IMR-90 (cell line): Measurements from ENCODE around the gene PSMA6. TPM values are rescaled to one million over a fixed set of nuclear protein-coding genes. Genes with fewer than 3 reads are reported as not detected.
"Not testable (repeated sequence)": the region's sequence is repeated elsewhere in the genome, so short reads cannot be mapped to it uniquely, and the experiment has no call there.

ENCODE experiments used
- ATAC-seq: fragments of 200-7000 bp; cut with Tn5 transposase; 2 replicates; pipeline ENCODE4 v1.9.1; 2020; ENCODE audit warnings: low read depth, mild to moderate bottlenecking, moderate library complexity
- BruUV-seq: library from RNA; stranded (reverse); fragments of 400-500 nt; replicated peaks from 2 replicates; lab custom pipeline; 2021; lab: Mats Ljungman, UMichigan
- CTCF ChIA-PET: fragments of 300-600 bp; formaldehyde crosslinking; extraction: SDS; loops from one replicate; lab custom pipeline; 2021; ENCODE audit warnings: antibody characterized with exemption; lab: Yijun Ruan, JAX
- POLR2A ChIA-PET: fragments of 300-600 bp; sonication (Branson Sonifier 250); formaldehyde crosslinking; loops from one replicate; lab custom pipeline; 2022; ENCODE audit warnings: antibody characterized with exemption; ENCODE audit not compliant: unreplicated experiment; lab: Charles Lee
- DNase-seq: peaks from one replicate; pipeline ENCODE4 v3.0.0; 2013
- H2AFZ ChIP-seq: replicated peaks from 2 replicates; pipeline ENCODE3; 2013; ENCODE audit warnings: low read length, mild to moderate bottlenecking; ENCODE audit not compliant: poor library complexity
- H2AK5ac ChIP-seq: 2 replicates; pipeline ENCODE4 v1.6.1; 2013; ENCODE audit warnings: low read depth, low read length, inconsistent platforms
- H2AK9ac ChIP-seq: replicated peaks from 2 replicates; pipeline ENCODE3; 2013; ENCODE audit warnings: mild to moderate bottlenecking, low read depth, low read length, moderate library complexity; ENCODE audit not compliant: poor library complexity
- H2BK120ac ChIP-seq: 2 replicates; pipeline ENCODE4 v1.6.1; 2013; ENCODE audit warnings: low read depth, low read length, inconsistent platforms
- H2BK15ac ChIP-seq: 3 replicates; pipeline ENCODE4 v1.6.1; 2013; ENCODE audit warnings: low read depth, low read length, inconsistent platforms
- H2BK20ac ChIP-seq: 2 replicates; pipeline ENCODE4 v1.6.1; 2013; ENCODE audit warnings: low read depth, mild to moderate bottlenecking, inconsistent platforms, low read length, moderate library complexity
- H2BK5ac ChIP-seq: 2 replicates; pipeline ENCODE4 v1.6.1; 2013; ENCODE audit warnings: mild to moderate bottlenecking, low read depth, low read length, inconsistent platforms; ENCODE audit not compliant: poor library complexity, severe bottlenecking
- H3K14ac ChIP-seq: replicated peaks from 2 replicates; pipeline ENCODE4 v1.6.1; 2013; ENCODE audit warnings: low read depth, low read length, inconsistent platforms
- H3K18ac ChIP-seq: 2 replicates; pipeline ENCODE4 v1.6.1; 2013; ENCODE audit warnings: low read depth, low read length, control low read depth
- H3K23ac ChIP-seq: 2 replicates; pipeline ENCODE4 v1.6.1; 2013; ENCODE audit warnings: low read depth, low read length, inconsistent platforms
- H3K27ac ChIP-seq: 2 replicates; pipeline ENCODE4 v1.5.1; 2013; ENCODE audit warnings: mild to moderate bottlenecking, control low read depth, low read length; ENCODE audit not compliant: insufficient read depth
- H3K27me3 ChIP-seq: 2 replicates; pipeline ENCODE4 v1.6.1; 2013; ENCODE audit warnings: low read length; ENCODE audit not compliant: control insufficient read depth, insufficient read depth
- H3K36me3 ChIP-seq: 2 replicates; pipeline ENCODE4 v1.6.1; 2013; ENCODE audit warnings: low read length, mixed read lengths; ENCODE audit not compliant: control insufficient read depth, insufficient read depth
- H3K4ac ChIP-seq: 2 replicates; pipeline ENCODE4 v1.6.1; 2013; ENCODE audit warnings: low read depth, low read length, inconsistent platforms
- H3K4me1 ChIP-seq: 2 replicates; pipeline ENCODE4 v1.6.1; 2013; ENCODE audit warnings: low read length, mixed read lengths; ENCODE audit not compliant: control insufficient read depth, insufficient read depth
- H3K4me2 ChIP-seq: 2 replicates; pipeline ENCODE4 v1.6.1; 2013; ENCODE audit warnings: low read depth, mild to moderate bottlenecking, control low read depth, low read length, moderate library complexity
- H3K4me3 ChIP-seq: 2 replicates; pipeline ENCODE4 v1.5.1; 2013; ENCODE audit warnings: low read depth, mild to moderate bottlenecking, control low read depth, low read length, moderate library complexity; ENCODE audit not compliant: insufficient read depth
- H3K56ac ChIP-seq: 2 replicates; pipeline ENCODE4 v1.6.1; 2013; ENCODE audit warnings: low read length, inconsistent platforms; ENCODE audit not compliant: insufficient read depth; ENCODE audit errors: extremely low read depth
- H3K79me1 ChIP-seq, 2 experiments: 2 replicates each; pipeline ENCODE4 v1.6.1; 2013; ENCODE audit warnings: low read length in 2 of 2, inconsistent platforms in 1 of 2, low read depth in 1 of 2
- H3K9ac ChIP-seq: 2 replicates; pipeline ENCODE4 v1.6.1; 2013; ENCODE audit warnings: low read depth, low read length, control low read depth
- H3K9me1 ChIP-seq: 2 replicates; pipeline ENCODE4 v1.6.1; 2013; ENCODE audit warnings: low read length, inconsistent platforms; ENCODE audit not compliant: insufficient read depth
- H3K9me3 ChIP-seq: 2 replicates; pipeline ENCODE4 v1.6.1; 2013; ENCODE audit warnings: low read length; ENCODE audit not compliant: control insufficient read depth, insufficient read depth
- H4K20me1 ChIP-seq: 2 replicates; pipeline ENCODE4 v1.6.1; 2013; ENCODE audit warnings: low read length, inconsistent platforms; ENCODE audit not compliant: insufficient read depth
- H4K5ac ChIP-seq: 2 replicates; pipeline ENCODE4 v1.6.1; 2013; ENCODE audit warnings: mild to moderate bottlenecking, low read depth, low read length, control low read depth
- H4K8ac ChIP-seq, 2 experiments: 2 replicates each; pipeline ENCODE4 v1.6.1; 2013; ENCODE audit warnings: low read depth in 2 of 2, low read length in 2 of 2, control low read depth in 1 of 2, inconsistent platforms in 1 of 2
- H4K91ac ChIP-seq: 2 replicates; pipeline ENCODE4 v1.6.1; 2013; ENCODE audit warnings: low read depth, low read length, inconsistent platforms; ENCODE audit not compliant: insufficient read depth
- POLR2A ChIP-seq: IDR thresholded peaks from 2 replicates; pipeline ENCODE4 v1.6.1; 2012; ENCODE audit warnings: mild to moderate bottlenecking, low read depth, low read length
- WGBS, 2 experiments: methylation state at CpG; one replicate each; pipeline versions ENCODE4 v1.1.5 to v1.1.7; 2013; ENCODE audit warnings: missing lambda C conversion rate in 2 of 2; ENCODE audit not compliant: insufficient read length in 1 of 2; ENCODE audit errors: extremely low coverage in 2 of 2; 5-methylcytosine and 5-hydroxymethylcytosine counted together
- dilution Hi-C: fragments of 300-500 bp; cut with HindIII; formaldehyde crosslinking; loops from one replicate; pipeline ENCODE4 v1.14.3; 2018; ENCODE audit warnings: low sequenced_read_pairs; ENCODE audit not compliant: unreplicated experiment
- in situ Hi-C: fragments of 300-500 bp; cut with MboI; formaldehyde crosslinking; loops from 3 replicates; pipeline ENCODE4 v1.14.3; 2019; ENCODE audit warnings: low sequenced_read_pairs, inconsistent platforms, mixed read lengths
- intact Hi-C: fragments of 100-400 bp; cut with micrococcal nuclease; formaldehyde crosslinking; loops from 2 replicates; pipeline ENCODE4 v1.10.0; 2022
- polyA plus RNA-seq, 3 experiments: library from polyadenylated mRNA; depleted of rRNA; stranded (reverse); fragments of >200 nt; gene quantifications; 2 replicates each; pipeline ENCODE4 v1.2.3, GENCODE V29; 2012; ENCODE audit warnings: low replicate concordance in 1 of 3
- total RNA-seq: library from RNA; depleted of rRNA; stranded (reverse); fragments of >200 nt; gene quantifications from 2 replicates; pipeline ENCODE4 v1.2.3, GENCODE V29; 2012

Gene PSMA6
- total and polyA plus RNA-seq, 2 of the 4 experiments (the other 2 are of a cell fraction), result 184 to 530 TPM

DNA sequence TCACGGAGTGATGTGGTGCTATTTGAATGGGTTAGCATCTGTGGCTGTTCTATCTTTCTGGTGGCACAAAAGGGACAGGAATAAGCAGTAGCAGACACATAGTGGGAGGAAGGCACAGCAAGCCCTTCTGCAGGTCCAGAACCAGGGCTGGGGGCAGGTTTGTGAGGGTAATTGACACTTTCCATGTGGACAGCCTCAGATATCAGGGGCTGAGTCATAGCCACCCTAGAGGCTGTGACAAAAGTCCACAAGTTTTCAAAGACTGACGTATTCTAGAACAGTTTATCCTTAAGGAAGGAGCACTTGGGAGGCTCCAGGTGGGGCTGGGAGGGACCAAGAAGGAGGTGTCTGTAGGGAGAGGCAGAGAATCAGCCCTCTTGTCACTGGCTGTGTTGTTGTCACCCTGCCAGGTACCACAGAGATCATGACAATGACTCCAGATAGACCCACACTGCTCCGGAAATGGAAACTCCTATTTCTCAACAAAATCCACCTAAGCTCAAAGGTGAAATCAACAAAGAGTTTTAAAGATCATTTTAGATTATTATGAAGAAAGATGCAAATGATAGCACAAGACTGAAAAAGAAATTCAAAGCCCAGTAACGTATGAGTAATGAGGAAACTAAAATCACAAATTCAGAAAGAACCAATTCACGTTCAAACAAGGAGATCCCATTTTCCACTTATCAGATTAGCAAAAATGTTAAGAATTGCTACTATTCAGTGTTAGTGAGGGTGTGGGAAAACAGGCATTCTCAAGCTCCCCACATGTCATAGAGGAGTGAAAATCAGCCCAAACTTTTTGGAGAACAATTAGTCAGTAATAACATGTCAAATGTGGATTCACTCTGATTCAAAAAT, 64.0 kb downstream of the PSMA6 start (continued):
- no peak for TF ChIP-seq POLR2A

GRCh38 chr14:35359655-35360054, 67.5 kb downstream of the PSMA6 start:
- H4K91ac ChIP-seq, H3K79me1 ChIP-seq, H3K9ac ChIP-seq, H4K20me1 ChIP-seq, H2AK5ac ChIP-seq, H3K56ac ChIP-seq, H3K36me3 ChIP-seq, POLR2A ChIA-PET, H2AFZ ChIP-seq, H2BK20ac ChIP-seq, H2BK5ac ChIP-seq, H2AK9ac ChIP-seq, ATAC-seq, H3K4me3 ChIP-seq, H3K27me3 ChIP-seq, DNase-seq, H2BK120ac ChIP-seq, CTCF ChIA-PET, H3K14ac ChIP-seq, intact Hi-C loops, dilution Hi-C loops, H4K5ac ChIP-seq, H4K8ac ChIP-seq, in situ Hi-C loops, H3K4me2 ChIP-seq, H3K4ac ChIP-seq, H2BK15ac ChIP-seq, H3K23ac ChIP-seq, BruUV-seq, H3K27ac ChIP-seq, H3K18ac ChIP-seq, H3K9me3 ChIP-seq: not testable (repeated sequence)
- WGBS, 2 experiments, result 90% methylated on average over 2 of the region's 7 CpGs; no CpG with 5 or more reads in 1 of the 2 experiments
- H3K4me1 ChIP-seq, result peaks cover 12% of the 10 kb centered on the region
- peaks cover 11% of the 10 kb centered on the region for H3K9me1 ChIP-seq
